Testis (tissue), 2 donors: ENCODE measurements around the gene CADM1.

Experiments
- CTCF ChIP-seq, 3 experiments: fragments of 450-650 bp in 2 of 3; fragments of 200-600 bp in 1 of 3; sonication (generic) in 1 of 3; IDR thresholded peaks; one replicate each; pipeline ENCODE4 v1.5.1; 2016 to 2019; ENCODE audit warnings: antibody characterized with exemption in 3 of 3, mild to moderate bottlenecking in 2 of 3, moderate library complexity in 1 of 3
- POLR2A ChIP-seq: fragments of 450-650 bp; IDR thresholded peaks from one replicate; pipeline ENCODE4 v1.6.1; 2017; ENCODE audit warnings: antibody characterized with exemption, mild to moderate bottlenecking, moderate library complexity

- TF ChIP-seq CTCF (IDR thresholded peaks at IDR 0.05) (no peak), POLR2A (no peak)
Measured at GRCh38 chr11:115290479-115290878, 213.7 kb downstream of the CADM1 start.
